Trophoblast cell (in vitro differentiated cells and primary cell): ENCODE data around the gene FLNB.

Experiments used
- DNase-seq, 2 donors: peaks; one replicate each; pipeline ENCODE4 v3.0.0-alpha.2; 2016
- H2AFZ ChIP-seq: 2 replicates; pipeline ENCODE4 v1.6.1; 2013; ENCODE audit warnings: low read length, moderate library complexity, mild to moderate bottlenecking; ENCODE audit not compliant: insufficient read depth, poor library complexity
- H2AK5ac ChIP-seq: 2 replicates; pipeline ENCODE4 v1.6.1; 2013; ENCODE audit warnings: mild to moderate bottlenecking, low read length
- H2BK120ac ChIP-seq: 2 replicates; pipeline ENCODE4 v1.6.1; 2013; ENCODE audit warnings: low read length, mild to moderate bottlenecking, moderate library complexity; ENCODE audit not compliant: insufficient read depth, poor library complexity
- H2BK12ac ChIP-seq: 2 replicates; pipeline ENCODE4 v1.6.1; 2013; ENCODE audit warnings: mild to moderate bottlenecking, low read length, moderate library complexity
- H2BK5ac ChIP-seq: 2 replicates; pipeline ENCODE4 v1.6.1; 2013; ENCODE audit warnings: low read length, low read depth, moderate library complexity, mild to moderate bottlenecking; ENCODE audit not compliant: poor library complexity
- H3K14ac ChIP-seq: 2 replicates; pipeline ENCODE4 v1.6.1; 2013; ENCODE audit warnings: mild to moderate bottlenecking, low read length
- H3K18ac ChIP-seq: 2 replicates; pipeline ENCODE4 v1.6.1; 2013; ENCODE audit warnings: mild to moderate bottlenecking, low read length
- H3K23ac ChIP-seq: 2 replicates; pipeline ENCODE4 v1.6.1; 2013; ENCODE audit warnings: low read length
- H3K27ac ChIP-seq: 2 replicates; pipeline ENCODE4 v1.5.1; 2013; ENCODE audit warnings: low read depth, mild to moderate bottlenecking, inconsistent platforms, low read length, moderate library complexity
- H3K27me3 ChIP-seq: 2 replicates; pipeline ENCODE4 v1.6.1; 2013; ENCODE audit warnings: inconsistent platforms, mild to moderate bottlenecking, low read length, moderate library complexity; ENCODE audit not compliant: insufficient read depth
- H3K36me3 ChIP-seq, 2 experiments: 1 replicate in 1 of 2; 2 replicates in 1 of 2; pipeline ENCODE4 v1.6.1; 2013; ENCODE audit warnings: low read length in 2 of 2, mild to moderate bottlenecking in 2 of 2, moderate library complexity in 1 of 2; ENCODE audit not compliant: insufficient read depth in 2 of 2, control insufficient read depth in 1 of 2
- H3K4ac ChIP-seq: 2 replicates; pipeline ENCODE4 v1.6.1; 2013; ENCODE audit warnings: low read depth, mild to moderate bottlenecking, low read length, moderate library complexity
- H3K4me1 ChIP-seq, 2 experiments: 1 replicate in 1 of 2; 2 replicates in 1 of 2; pipeline ENCODE4 v1.6.1; 2013; ENCODE audit warnings: low read length in 2 of 2, mild to moderate bottlenecking in 2 of 2, moderate library complexity in 1 of 2; ENCODE audit not compliant: insufficient read depth in 2 of 2, control insufficient read depth in 1 of 2
- H3K4me2 ChIP-seq: 2 replicates; pipeline ENCODE4 v1.6.1; 2013; ENCODE audit warnings: inconsistent platforms, mild to moderate bottlenecking, low read length, moderate library complexity
- H3K4me3 ChIP-seq: 2 replicates; pipeline ENCODE4 v1.5.1; 2013; ENCODE audit warnings: mild to moderate bottlenecking, low read depth, low read length, inconsistent platforms
- H3K79me1 ChIP-seq: one replicate; pipeline ENCODE4 v1.6.1; 2013; ENCODE audit warnings: low read length
- H3K79me2 ChIP-seq: 2 replicates; pipeline ENCODE4 v1.6.1; 2013; ENCODE audit warnings: low read length, mild to moderate bottlenecking; ENCODE audit not compliant: control insufficient read depth, insufficient read depth, poor library complexity
- H3K9ac ChIP-seq: 2 replicates; pipeline ENCODE4 v1.6.1; 2013; ENCODE audit warnings: mild to moderate bottlenecking, low read length
- H3K9me3 ChIP-seq: 2 replicates; pipeline ENCODE4 v1.6.1; 2013; ENCODE audit warnings: low read depth, mild to moderate bottlenecking, control low read depth, inconsistent platforms, low read length; ENCODE audit not compliant: insufficient read depth
- H4K12ac ChIP-seq: 2 replicates; pipeline ENCODE4 v1.6.1; 2013; ENCODE audit warnings: low read depth, mild to moderate bottlenecking, low read length, moderate library complexity
- H4K8ac ChIP-seq: 2 replicates; pipeline ENCODE4 v1.6.1; 2013; ENCODE audit warnings: low read depth, mild to moderate bottlenecking, low read length, moderate library complexity
- H4K91ac ChIP-seq: one replicate; pipeline ENCODE4 v1.6.1; 2013; ENCODE audit warnings: low read depth, mild to moderate bottlenecking, low read length, moderate library complexity
- WGBS: extraction: QIAGEN DNeasy Blood & Tissue Kit; methylation state at CpG from one replicate; pipeline ENCODE4 v1.1.7; 2013; ENCODE audit warnings: missing lambda C conversion rate; ENCODE audit not compliant: insufficient read length, insufficient coverage; ENCODE audit errors: extremely low coverage; 5-methylcytosine and 5-hydroxymethylcytosine counted together

Gene FLNB

GRCh38 chr3:58190291-58190690, 182.1 kb downstream of the FLNB start:
- H2AK5ac ChIP-seq = no peak overlapping the region
- no peak overlapping the region for H4K8ac ChIP-seq
- no peak for DNase-seq
- no peak overlapping the region for H4K12ac ChIP-seq
- H3K14ac ChIP-seq = no peak overlapping the region
- H3K18ac ChIP-seq = no peak overlapping the region
- no peak overlapping the region for H3K4me3 ChIP-seq
- no peak overlapping the region for H3K23ac ChIP-seq
- no peak overlapping the region for H2BK12ac ChIP-seq
- H2BK120ac ChIP-seq = no peak overlapping the region
- no peaks in the 10 kb centered on the region for H3K79me1 ChIP-seq
- no peaks in the 10 kb centered on the region for H3K9me3 ChIP-seq
- H3K4me1 ChIP-seq = peaks cover 3 to 6% of the 10 kb centered on the region in 2 experiments
- H3K9ac ChIP-seq = no peak overlapping the region
- no peaks in the 10 kb centered on the region for H3K27me3 ChIP-seq
- H3K4ac ChIP-seq = no peak overlapping the region
- H3K4me2 ChIP-seq = no peak overlapping the region
- H3K79me2 ChIP-seq = no peaks in the 10 kb centered on the region
- no peak overlapping the region for H2BK5ac ChIP-seq
- peak overlapping the region; percentile 2 for H2AFZ ChIP-seq
- no peak overlapping the region for H3K27ac ChIP-seq
- no peak overlapping the region for H4K91ac ChIP-seq
- no peaks in the 10 kb centered on the region for H3K36me3 ChIP-seq
- no CpG with 5 or more reads among the region's 4 CpGs for WGBS

- H2BK5ac ChIP-seq = no peak overlapping the region
- no peak overlapping the region for H3K4me2 ChIP-seq
- no peak overlapping the region for H3K4ac ChIP-seq
- no CpG with 5 or more reads among the region's 4 CpGs for WGBS
- H4K8ac ChIP-seq = no peak overlapping the region
- DNase-seq = no peak
- no peaks in the 10 kb centered on the region for H3K9me3 ChIP-seq
- no peak overlapping the region for H2AFZ ChIP-seq
- no peaks in the 10 kb centered on the region for H3K79me1 ChIP-seq
- H3K4me1 ChIP-seq = peaks cover 3 to 6% of the 10 kb centered on the region in 2 experiments
- H3K14ac ChIP-seq = no peak overlapping the region
- H2BK120ac ChIP-seq = no peak overlapping the region
- no peak overlapping the region for H3K23ac ChIP-seq
- no peak overlapping the region for H3K9ac ChIP-seq
- H3K79me2 ChIP-seq = no peaks in the 10 kb centered on the region
- no peak overlapping the region for H2AK5ac ChIP-seq
- no peak overlapping the region for H3K27ac ChIP-seq
- H3K27me3 ChIP-seq = no peaks in the 10 kb centered on the region
- H4K12ac ChIP-seq = no peak overlapping the region
- H3K36me3 ChIP-seq = no peaks in the 10 kb centered on the region
- no peak overlapping the region for H2BK12ac ChIP-seq
- H3K4me3 ChIP-seq = no peak overlapping the region
- H4K91ac ChIP-seq = no peak overlapping the region
- H3K18ac ChIP-seq = no peak overlapping the region
Observed at GRCh38 chr3:58190882-58191281, 182.7 kb downstream of the FLNB start.

- no peak overlapping the region for H2BK12ac ChIP-seq
- H4K91ac ChIP-seq = no peak overlapping the region
Observed at GRCh38 chr3:58191361-58191991, 183.3 kb downstream of the FLNB start.

GRCh38 chr3:58192069-58192468, 183.8 kb downstream of the FLNB start:
- Histone ChIP-seq H3K9me3 (no peaks in the 10 kb centered on the region), H3K4me2 (no peak overlapping the region), H4K12ac (no peak overlapping the region), H3K4me1 (peaks cover 3 to 6% of the 10 kb centered on the region in 2 experiments), H2AK5ac (no peak overlapping the region), H3K27me3 (no peaks in the 10 kb centered on the region), H4K8ac (no peak overlapping the region), H3K4ac (no peak overlapping the region), H3K79me1 (no peaks in the 10 kb centered on the region), H2BK12ac (no peak overlapping the region), H3K14ac (no peak overlapping the region), H3K18ac (no peak overlapping the region), H4K91ac (no peak overlapping the region), H3K79me2 (no peaks in the 10 kb centered on the region), H2AFZ (no peak overlapping the region), H3K9ac (no peak overlapping the region), H2BK120ac (no peak overlapping the region), H3K36me3 (no peaks in the 10 kb centered on the region), H2BK5ac (no peak overlapping the region), H3K4me3 (no peak overlapping the region), H3K23ac (no peak overlapping the region), H3K27ac (no peak overlapping the region)
- no peak for DNase-seq
- WGBS = no CpG with 5 or more reads among the region's 5 CpGs

More at GRCh38 chr3:58191361-58191991, 183.3 kb downstream of the FLNB start:
- Histone ChIP-seq H3K27me3 (no peaks in the 10 kb centered on the region), H4K12ac (no peak overlapping the region), H2AK5ac (no peak overlapping the region), H4K8ac (no peak overlapping the region), H3K79me1 (no peaks in the 10 kb centered on the region), H3K23ac (no peak overlapping the region), H2AFZ (no peak overlapping the region), H3K14ac (no peak overlapping the region), H3K4me3 (no peak overlapping the region), H2BK120ac (no peak overlapping the region), H2BK5ac (no peak overlapping the region), H3K9ac (no peak overlapping the region), H3K4me2 (no peak overlapping the region), H3K9me3 (no peaks in the 10 kb centered on the region), H3K18ac (no peak overlapping the region), H3K27ac (no peak overlapping the region), H3K79me2 (no peaks in the 10 kb centered on the region), H3K36me3 (no peaks in the 10 kb centered on the region), H3K4me1 (peaks cover 3 to 6% of the 10 kb centered on the region in 2 experiments), H3K4ac (no peak overlapping the region)
- no CpG with 5 or more reads among the region's 10 CpGs for WGBS
- DNase-seq = no peak
